Measurements from ENCODE around the gene NDUFS4. TPM values are rescaled to one million over a fixed set of nuclear protein-coding genes. Genes with fewer than 3 reads are reported as not detected.

The NDUFS4 gene
- total and polyA plus RNA-seq, 2 of the 4 experiments (the other 2 are of a cell fraction), result 34.2 to 70.1 TPM

- Histone ChIP-seq H3K56ac (ENCODE audit: extremely low read depth, insufficient read depth, low read length) (no peak overlapping the region), H4K5ac (ENCODE audit: low read depth, low read length) (no peak overlapping the region), H3K4me1 (ENCODE audit: control insufficient read depth, insufficient read depth, low read length) (no peaks in the 10 kb centered on the region), H4K91ac (ENCODE audit: insufficient read depth, low read depth, low read length) (no peak overlapping the region), H3K4ac (ENCODE audit: low read depth, low read length) (no peak overlapping the region), H2AK5ac (ENCODE audit: low read depth, low read length) (no peak overlapping the region), H4K8ac (ENCODE audit: low read depth in 2 of 2, low read length in 2 of 2) (no peak overlapping the region), H3K4me2 (ENCODE audit: low read depth, low read length) (no peak overlapping the region), H2BK120ac (ENCODE audit: low read depth, low read length) (no peak overlapping the region), H2AFZ (replicated peaks; ENCODE audit: low read length, poor library complexity) (no peak overlapping the region), H3K14ac (replicated peaks; ENCODE audit: low read depth, low read length) (no peak overlapping the region), H3K79me1 (ENCODE audit: low read depth in 1 of 2, low read length in 2 of 2) (peaks cover 11 to 32% of the 10 kb centered on the region in 2 experiments; a peak in 3 of 4 replicates), H2BK15ac (ENCODE audit: low read depth, low read length) (no peak overlapping the region), H3K4me3 (ENCODE audit: insufficient read depth, low read depth, low read length) (no peak overlapping the region), H3K36me3 (ENCODE audit: control insufficient read depth, insufficient read depth, low read length) (peaks cover 6% of the 10 kb centered on the region; the same call in 1 of the 2 replicates), H3K9ac (ENCODE audit: low read depth, low read length) (no peak overlapping the region), H3K18ac (ENCODE audit: low read depth, low read length) (no peak overlapping the region), H3K27me3 (ENCODE audit: control insufficient read depth, insufficient read depth, low read length) (no peaks in the 10 kb centered on the region), H3K9me1 (ENCODE audit: insufficient read depth, low read length) (no peaks in the 10 kb centered on the region; the same call in 1 of the 2 replicates), H3K27ac (ENCODE audit: insufficient read depth, low read length) (no peak overlapping the region), H2BK20ac (ENCODE audit: low read depth, low read length) (no peak overlapping the region), H3K23ac (ENCODE audit: low read depth, low read length) (no peak overlapping the region), H4K20me1 (ENCODE audit: insufficient read depth, low read length) (no peaks in the 10 kb centered on the region; the same call in 1 of the 2 replicates), H2BK5ac (ENCODE audit: low read depth, low read length, poor library complexity, severe bottlenecking) (no peak overlapping the region), H2AK9ac (replicated peaks; ENCODE audit: low read depth, low read length, poor library complexity) (no peak overlapping the region), H3K9me3 (ENCODE audit: control insufficient read depth, insufficient read depth, low read length) (no peaks in the 10 kb centered on the region)
- POLR2A ChIA-PET (ENCODE audit: unreplicated experiment), result no interaction called here
- DNase-seq (no peak), ATAC-seq (ENCODE audit: low read depth) (no peak)
- BruUV-seq (replicated peaks), result no TSS peak
- intact Hi-C loops (cut with micrococcal nuclease), result no loop called here
- no peak for TF ChIP-seq MXI1 (IDR thresholded peaks at IDR 0.05; ENCODE audit: borderline replicate concordance, low read depth, low read length)
- no peak for TF ChIP-seq CTCF (conservative IDR thresholded peaks at IDR 0.05; ENCODE audit: low read depth, low read length)
- no peak for TF ChIP-seq BHLHE40 (IDR thresholded peaks at IDR 0.05; ENCODE audit: low read depth, low read length)
- no peak for TF ChIP-seq FOS (IDR thresholded peaks at IDR 0.05; ENCODE audit: low read depth, low read length)
- TF ChIP-seq RFX5 (IDR thresholded peaks at IDR 0.05; ENCODE audit: low read depth, low read length), result no peak
- TF ChIP-seq, protein P1, sequence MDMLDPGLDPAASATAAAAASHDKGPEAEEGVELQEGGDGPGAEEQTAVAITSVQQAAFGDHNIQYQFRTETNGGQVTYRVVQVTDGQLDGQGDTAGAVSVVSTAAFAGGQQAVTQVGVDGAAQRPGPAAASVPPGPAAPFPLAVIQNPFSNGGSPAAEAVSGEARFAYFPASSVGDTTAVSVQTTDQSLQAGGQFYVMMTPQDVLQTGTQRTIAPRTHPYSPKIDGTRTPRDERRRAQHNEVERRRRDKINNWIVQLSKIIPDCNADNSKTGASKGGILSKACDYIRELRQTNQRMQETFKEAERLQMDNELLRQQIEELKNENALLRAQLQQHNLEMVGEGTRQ (IDR thresholded peaks at IDR 0.05; ENCODE audit: low read depth, low read length), result no peak
- no peak for TF ChIP-seq MAFK (IDR thresholded peaks at IDR 0.05; ENCODE audit: low read depth, low read length)
- TF ChIP-seq, protein P2, sequence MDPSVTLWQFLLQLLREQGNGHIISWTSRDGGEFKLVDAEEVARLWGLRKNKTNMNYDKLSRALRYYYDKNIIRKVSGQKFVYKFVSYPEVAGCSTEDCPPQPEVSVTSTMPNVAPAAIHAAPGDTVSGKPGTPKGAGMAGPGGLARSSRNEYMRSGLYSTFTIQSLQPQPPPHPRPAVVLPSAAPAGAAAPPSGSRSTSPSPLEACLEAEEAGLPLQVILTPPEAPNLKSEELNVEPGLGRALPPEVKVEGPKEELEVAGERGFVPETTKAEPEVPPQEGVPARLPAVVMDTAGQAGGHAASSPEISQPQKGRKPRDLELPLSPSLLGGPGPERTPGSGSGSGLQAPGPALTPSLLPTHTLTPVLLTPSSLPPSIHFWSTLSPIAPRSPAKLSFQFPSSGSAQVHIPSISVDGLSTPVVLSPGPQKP (IDR thresholded peaks at IDR 0.05; ENCODE audit: borderline replicate concordance, low read depth, low read length), result no peak
- TF ChIP-seq MAZ (IDR thresholded peaks at IDR 0.05; ENCODE audit: borderline replicate concordance, low read depth, low read length), result no peak
- WGBS, 2 experiments (ENCODE audit: extremely low coverage in 2 of 2, insufficient read length in 1 of 2), result 100% methylated on average over 1 of the region's 6 CpGs; no CpG with 5 or more reads in 1 of the 2 experiments
- dilution Hi-C loops (cut with HindIII; ENCODE audit: low sequenced_read_pairs, unreplicated experiment), result no loop called here
- in situ Hi-C loops (cut with MboI; ENCODE audit: low sequenced_read_pairs), result no loop called here
- CTCF ChIA-PET, result no interaction called here
These were observed 70.8 kb downstream of the NDUFS4 start for GRCh38 chr5:53631251-53631650.
